DOHH2 (cell line): Measurements from ENCODE around the gene NR5A2.

Experiments
- CTCF ChIP-seq: fragments of 200-600 bp; sonication (generic); IDR thresholded peaks from one replicate; pipeline ENCODE4 v1.5.1; 2014; ENCODE audit warnings: antibody characterized with exemption, mild to moderate bottlenecking, low read depth, low read length; ENCODE audit not compliant: poor library complexity, severe bottlenecking
- EZH2phosphoT487 ChIP-seq: fragments of 200-600 bp; sonication (generic); IDR thresholded peaks from 2 replicates; pipeline ENCODE4 v1.6.1; 2017; ENCODE audit warnings: borderline replicate concordance, mild to moderate bottlenecking, antibody characterized with exemption, low read length, moderate library complexity, mixed read lengths

GRCh38 chr1:200034262-200034557, 6.7 kb downstream of the NR5A2 start:
- no peak for TF ChIP-seq CTCF
- no peak for TF ChIP-seq EZH2phosphoT487
